ENCODE measurements around the gene UNC80. TPM values are rescaled to one million over a fixed set of nuclear protein-coding genes. Genes with fewer than 3 reads are reported as not detected.

UNC80 gene
- total RNA-seq, 4 donors from 2014 or later: 0.19 TPM; not detected in 3

- no peak overlapping the region for H3K4me3 ChIP-seq
- H3K36me3 ChIP-seq: no peaks in the 10 kb centered on the region
- peaks cover 0 to 8% (median 0%) of the 10 kb centered on the region in 4 donors for H3K27me3 ChIP-seq
- 58 to 62% methylated on average over 2 of the region's 2 CpGs for WGBS, 2 donors
- intact Hi-C loops (cut with DNase I): no loop called here
- TF ChIP-seq CTCF (IDR thresholded peaks at IDR 0.05) (no peak), POLR2A (IDR thresholded peaks at IDR 0.05) (no peak)
- no peak for DNase-seq
- no peaks in the 10 kb centered on the region for H3K4me1 ChIP-seq
- no peak overlapping the region for H3K27ac ChIP-seq
- H3K9me3 ChIP-seq: no peaks in the 10 kb centered on the region
Measured at GRCh38 chr2:209970271-209970670, 198.6 kb downstream of the UNC80 start.

- Histone ChIP-seq H3K9me3 (no peaks in the 10 kb centered on the region), H3K27me3 (peaks cover 0 to 8% (median 0%) of the 10 kb centered on the region in 4 donors), H3K36me3 (no peaks in the 10 kb centered on the region), H3K27ac (no peak overlapping the region), H3K4me3 (no peak overlapping the region), H3K4me1 (no peaks in the 10 kb centered on the region)
- intact Hi-C loops (cut with DNase I): no loop called here
- TF ChIP-seq CTCF (IDR thresholded peaks at IDR 0.05) (no peak), POLR2A (IDR thresholded peaks at IDR 0.05) (no peak)
- WGBS, 2 donors: 67 to 73% methylated on average over 4 of the region's 4 CpGs
- no peak for DNase-seq
Measured at GRCh38 chr2:209970711-209971110, 199.1 kb downstream of the UNC80 start.

GRCh38 chr2:209973328-209973727, 201.7 kb downstream of the UNC80 start:
- no peak overlapping the region for H3K4me3 ChIP-seq
- DNase-seq: no peak
- H3K4me1 ChIP-seq: no peaks in the 10 kb centered on the region
- no peaks in the 10 kb centered on the region for H3K9me3 ChIP-seq
- no peaks in the 10 kb centered on the region for H3K36me3 ChIP-seq
- intact Hi-C loops (cut with DNase I): no loop called here
- no peak overlapping the region for H3K27ac ChIP-seq
- WGBS, 2 donors: 0% methylated on average over 1 of the region's 1 CpG
- TF ChIP-seq POLR2A (IDR thresholded peaks at IDR 0.05): no peak
- TF ChIP-seq CTCF (IDR thresholded peaks at IDR 0.05): no peak
- peaks cover 0 to 8% (median 0%) of the 10 kb centered on the region in 4 donors for H3K27me3 ChIP-seq

- Histone ChIP-seq H3K4me1 (no peaks in the 10 kb centered on the region), H3K4me3 (no peak overlapping the region), H3K36me3 (no peaks in the 10 kb centered on the region), H3K9me3 (no peaks in the 10 kb centered on the region), H3K27me3 (peaks cover 0 to 8% (median 0%) of the 10 kb centered on the region in 4 donors), H3K27ac (no peak overlapping the region)
- intact Hi-C loops (cut with DNase I): no loop called here
- no peak for DNase-seq
- TF ChIP-seq CTCF (IDR thresholded peaks at IDR 0.05): no peak
- TF ChIP-seq POLR2A (IDR thresholded peaks at IDR 0.05): no peak
- WGBS, 2 donors: 6 to 33% methylated on average over 1 of the region's 1 CpG
Measured at GRCh38 chr2:209974576-209974975, 202.9 kb downstream of the UNC80 start.

- DNase-seq: no peak
- no peaks in the 10 kb centered on the region for H3K9me3 ChIP-seq
- H3K27me3 ChIP-seq: peaks cover 0 to 8% (median 0%) of the 10 kb centered on the region in 4 donors
- no peak overlapping the region for H3K4me3 ChIP-seq
- H3K27ac ChIP-seq: no peak overlapping the region
- WGBS, 2 donors: 61 to 73% methylated on average over 9 of the region's 9 CpGs
- no peak for TF ChIP-seq POLR2A (IDR thresholded peaks at IDR 0.05)
- no peak for TF ChIP-seq CTCF (IDR thresholded peaks at IDR 0.05)
- intact Hi-C loops (cut with DNase I): loop anchor here (5.0 kb wide), 1 partner anchor 220 kb away; no protein-coding TSS in a partner anchor
- no peaks in the 10 kb centered on the region for H3K4me1 ChIP-seq
- H3K36me3 ChIP-seq: no peaks in the 10 kb centered on the region
Measured at GRCh38 chr2:209976698-209977385, 205.2 kb downstream of the UNC80 start.
